ENCODE measurements around the gene PERP.
"Not testable (repeated sequence)": the region's sequence is repeated elsewhere in the genome, so short reads cannot be mapped to it uniquely, and the experiment has no call there.

PERP gene

DNA sequence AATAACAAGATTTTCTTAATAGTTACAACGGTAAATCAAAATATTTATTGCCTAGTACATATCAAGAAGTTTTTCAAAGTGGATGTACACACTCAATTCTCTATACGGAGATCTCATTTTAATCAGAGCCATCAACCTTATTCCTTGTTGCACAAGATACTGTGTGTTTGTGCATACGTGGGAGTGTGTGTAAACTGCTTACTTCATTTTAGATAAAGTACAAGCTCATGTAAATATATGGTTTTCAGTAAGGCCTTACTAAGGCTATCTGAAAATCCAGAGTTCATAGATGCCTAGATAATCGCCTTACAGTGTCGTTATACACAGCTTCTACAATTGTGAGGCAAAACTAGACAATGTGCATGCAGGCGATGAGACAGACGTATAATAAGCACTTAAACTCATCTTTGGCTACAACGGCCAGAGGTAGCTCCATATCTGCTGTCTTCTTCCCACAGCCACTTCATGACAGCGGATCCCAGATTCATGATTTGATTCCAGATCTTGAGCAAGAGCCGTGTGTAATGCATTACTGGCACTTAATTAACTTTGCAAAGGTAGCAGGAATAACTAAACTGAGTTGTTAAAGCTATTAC is 2.5 kb downstream of the PERP start:
- DNase-seq: no peak

DNA sequence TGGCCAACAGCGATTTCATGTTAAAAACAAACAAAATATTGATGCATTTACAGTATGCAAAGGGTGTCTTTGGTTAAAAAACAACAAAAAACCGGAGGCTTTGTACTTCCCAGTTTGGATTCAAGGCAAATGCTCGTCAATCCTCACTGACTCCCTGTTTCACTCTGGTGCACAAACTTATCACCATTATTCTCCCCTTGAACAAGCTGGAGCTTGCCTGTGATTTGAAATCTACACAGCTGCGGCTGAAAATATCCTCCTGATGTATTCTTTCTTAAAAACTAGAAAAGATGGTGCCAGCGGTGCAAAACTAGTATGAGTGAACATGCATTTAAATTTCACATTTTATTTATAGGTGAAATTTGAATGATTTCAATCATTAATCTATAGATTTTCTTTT is 3.3 kb downstream of the PERP start:
- no peak for DNase-seq

DNA sequence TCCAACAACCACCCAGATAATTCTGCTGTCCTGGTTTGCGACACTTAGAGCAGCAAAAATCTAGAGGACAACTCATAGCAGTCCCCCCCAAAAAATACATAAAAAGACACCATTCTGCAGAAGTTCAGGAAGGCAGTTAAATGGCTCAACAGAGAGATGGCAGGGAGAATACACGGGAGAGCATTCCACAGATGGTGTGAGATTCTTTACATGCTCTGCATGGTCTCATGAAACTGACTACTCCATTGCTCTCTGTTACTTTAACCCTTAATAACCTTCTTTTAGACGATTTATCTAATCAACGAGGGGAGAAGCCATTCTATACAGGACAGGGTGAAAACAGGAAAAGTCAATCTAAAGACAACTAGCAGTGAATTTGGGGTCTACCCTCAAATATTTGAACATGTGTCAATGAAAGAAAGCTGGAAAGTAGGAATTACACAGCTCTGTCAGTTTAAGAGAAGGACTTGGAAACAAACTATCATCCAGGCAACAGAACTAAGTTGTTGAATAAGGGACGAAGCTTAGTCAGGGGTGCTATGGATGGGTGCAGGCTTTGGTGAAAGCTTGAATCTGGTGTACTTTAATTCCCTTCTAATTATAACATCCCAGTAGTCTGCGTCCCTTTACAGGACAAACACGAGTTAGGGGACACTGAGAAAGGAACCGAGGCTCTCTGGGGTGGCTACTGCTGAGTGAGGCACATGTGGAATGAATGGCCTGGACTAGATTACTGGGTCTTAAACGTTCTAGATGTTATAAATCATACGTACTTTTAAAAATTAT is 5.1 kb downstream of the PERP start:
- DNase-seq: no peak

DNA sequence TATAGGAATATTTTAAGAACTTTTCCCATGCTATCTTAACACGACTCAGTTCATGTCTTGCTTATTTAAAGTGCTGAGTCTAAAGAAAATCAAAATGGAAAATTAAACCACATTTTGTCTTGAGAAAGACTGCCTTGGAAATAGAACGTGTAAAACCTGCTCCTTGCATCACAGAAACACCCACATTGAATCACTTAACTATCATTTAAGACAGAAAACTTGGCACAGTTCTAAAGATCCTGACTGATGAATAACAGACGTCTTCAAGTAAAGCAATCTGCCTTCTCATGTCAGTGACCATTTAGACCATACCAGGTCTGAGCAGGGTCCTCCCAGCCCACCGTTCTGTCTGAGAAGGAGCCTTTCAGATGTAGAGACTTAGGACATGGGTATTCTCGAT is 7.4 kb downstream of the PERP start:
- DNase-seq: no peak

DNA sequence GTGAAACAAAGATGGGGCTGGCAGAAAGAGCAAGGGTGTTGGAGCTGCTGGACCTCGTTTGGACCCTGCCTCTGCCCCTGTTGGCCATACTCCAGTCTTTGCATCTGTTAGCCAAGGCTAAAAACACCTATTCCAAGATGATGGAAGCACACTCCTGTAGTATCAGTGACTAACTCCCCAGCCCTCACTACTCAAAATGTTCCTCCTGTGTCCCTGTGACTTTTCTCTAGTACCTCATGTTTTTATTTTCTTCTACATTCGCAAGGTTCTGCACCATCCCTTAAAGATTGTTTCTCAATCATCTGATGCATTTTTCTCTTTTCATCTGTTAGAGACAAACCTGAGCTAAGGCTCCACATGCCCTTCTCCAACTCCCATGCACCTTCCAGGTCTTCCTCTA is 8.9 kb downstream of the PERP start:
- no peak for DNase-seq

DNA sequence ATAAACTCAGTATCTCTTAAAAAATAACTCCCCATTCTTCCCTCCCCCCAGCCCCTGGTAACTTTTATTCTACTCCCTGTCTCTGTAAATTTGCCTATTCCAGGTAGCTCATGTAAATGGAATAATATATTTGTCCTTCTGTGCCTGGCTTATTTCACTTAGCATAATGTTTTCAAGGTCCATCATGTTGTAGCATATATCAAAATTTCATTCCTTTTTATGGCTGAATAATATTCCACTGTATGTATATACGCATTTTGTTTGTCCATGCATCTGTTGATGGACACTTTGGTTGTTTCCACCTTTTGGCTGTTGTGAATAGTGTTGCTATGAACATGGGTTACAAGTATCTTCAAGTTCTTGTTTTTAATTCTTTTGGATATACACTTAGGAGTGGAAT is 13.0 kb downstream of the PERP start:
- no peak for DNase-seq

DNA sequence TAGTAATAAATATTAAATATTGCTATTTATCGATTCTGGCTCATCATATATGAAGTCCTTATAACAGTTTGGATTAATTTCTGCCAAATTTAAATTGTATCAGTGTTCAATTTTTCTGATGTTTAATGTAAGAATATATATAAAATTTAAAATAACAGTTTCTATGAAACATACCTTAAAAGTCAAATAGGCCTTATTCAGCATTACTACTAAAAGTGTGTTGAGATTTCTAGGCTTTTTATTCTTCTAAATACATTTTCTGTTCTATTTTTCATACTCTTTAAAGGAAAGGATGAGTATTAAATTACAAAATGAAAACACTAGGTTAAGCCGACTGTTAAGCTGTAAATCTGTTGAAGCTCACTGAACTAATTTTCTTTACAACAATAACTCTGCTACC is 13.6 kb downstream of the PERP start:
- no peak for DNase-seq

DNA sequence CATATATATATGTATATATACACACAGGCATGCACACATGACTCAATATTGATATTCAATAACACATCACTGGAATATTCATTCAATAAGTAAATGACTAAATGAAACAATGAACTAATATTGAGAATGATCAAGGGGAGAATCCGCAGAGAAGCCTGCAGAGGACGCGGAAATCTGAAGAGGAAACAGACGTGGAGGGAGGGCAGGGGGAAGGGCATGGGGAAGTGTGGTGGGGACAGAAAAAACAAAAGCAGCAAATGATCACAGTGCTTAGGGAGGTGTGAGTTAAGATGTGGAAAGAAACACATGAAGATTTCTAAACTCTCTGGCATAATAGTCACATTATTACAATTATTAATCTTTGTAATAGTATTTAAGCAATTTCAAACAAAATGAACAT is 14.5 kb downstream of the PERP start:
- no peak for DNase-seq

DNA sequence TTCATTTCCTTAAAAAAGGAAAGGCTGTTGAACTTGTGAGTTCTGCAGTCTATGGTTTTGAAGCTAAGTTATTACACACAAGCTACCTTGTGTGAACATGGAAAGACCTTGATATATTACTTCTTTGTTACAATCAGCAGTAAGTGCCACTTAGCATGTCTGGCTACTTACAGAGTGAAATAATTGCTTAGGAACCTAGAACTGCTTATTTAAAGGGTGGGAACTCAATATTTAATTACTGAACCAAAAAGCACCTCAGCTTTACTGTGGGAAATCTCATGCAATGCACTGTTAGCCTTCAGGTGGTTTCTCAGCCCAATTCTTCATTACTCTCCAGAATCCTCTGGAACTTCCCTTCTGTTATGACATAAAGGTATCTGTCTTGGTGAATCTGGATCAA is 17.9 kb downstream of the PERP start:
- no peak for DNase-seq

DNA sequence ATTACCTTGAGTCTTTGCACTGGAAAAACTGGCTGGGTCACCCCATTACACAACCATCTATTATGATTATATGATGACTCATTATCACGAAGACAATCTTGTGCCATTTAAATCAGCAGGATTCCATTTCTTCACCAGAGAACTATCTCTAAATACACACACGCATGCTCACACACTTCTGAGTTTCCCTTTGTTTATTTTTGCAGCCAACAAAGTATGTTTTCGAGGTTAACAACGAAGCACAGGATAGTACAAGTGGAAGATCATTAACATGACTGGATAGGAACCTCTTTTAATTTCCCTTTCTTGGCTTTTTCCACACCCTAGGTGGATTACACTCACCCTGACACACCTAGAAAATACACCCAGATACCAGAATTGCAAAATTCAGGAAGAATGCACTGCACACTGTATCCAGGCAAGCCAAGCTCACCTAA is 18.9 kb downstream of the PERP start:
- no peak for DNase-seq

DNA sequence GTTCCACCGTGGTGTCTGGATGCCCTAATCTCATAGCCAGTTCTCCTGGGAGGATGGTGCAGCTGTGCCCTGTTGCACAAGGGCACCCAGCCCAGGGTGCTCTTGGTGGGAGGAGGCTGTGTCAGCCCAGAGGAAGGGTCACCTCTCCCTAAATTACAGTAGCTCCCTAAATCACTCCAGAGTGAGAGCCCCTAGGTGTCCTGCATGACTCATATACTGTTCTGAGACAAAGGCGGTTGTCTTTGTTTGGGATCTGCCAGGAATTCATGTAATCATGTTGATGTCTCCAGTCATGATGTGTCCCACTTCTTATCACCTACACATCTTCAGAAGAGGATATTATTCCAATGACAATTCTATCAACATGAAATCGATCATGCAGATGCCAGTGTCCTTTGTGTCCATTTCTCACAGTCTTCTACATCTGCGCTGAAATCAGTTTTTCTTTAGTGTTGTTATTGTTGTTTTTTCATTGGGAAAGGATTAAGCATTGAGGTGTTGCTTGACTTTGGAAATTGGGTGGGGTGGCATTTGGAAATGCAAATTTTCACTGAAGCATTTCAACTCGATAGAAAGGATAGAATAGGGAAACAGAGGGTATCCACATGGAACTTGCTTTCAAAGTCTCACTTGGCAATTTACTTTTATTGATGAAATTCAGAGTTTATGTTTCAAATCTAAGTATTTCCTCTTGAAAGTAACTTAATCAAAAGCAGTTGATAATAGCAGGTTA is 19.5 kb downstream of the PERP start:
- no peak for DNase-seq

DNA sequence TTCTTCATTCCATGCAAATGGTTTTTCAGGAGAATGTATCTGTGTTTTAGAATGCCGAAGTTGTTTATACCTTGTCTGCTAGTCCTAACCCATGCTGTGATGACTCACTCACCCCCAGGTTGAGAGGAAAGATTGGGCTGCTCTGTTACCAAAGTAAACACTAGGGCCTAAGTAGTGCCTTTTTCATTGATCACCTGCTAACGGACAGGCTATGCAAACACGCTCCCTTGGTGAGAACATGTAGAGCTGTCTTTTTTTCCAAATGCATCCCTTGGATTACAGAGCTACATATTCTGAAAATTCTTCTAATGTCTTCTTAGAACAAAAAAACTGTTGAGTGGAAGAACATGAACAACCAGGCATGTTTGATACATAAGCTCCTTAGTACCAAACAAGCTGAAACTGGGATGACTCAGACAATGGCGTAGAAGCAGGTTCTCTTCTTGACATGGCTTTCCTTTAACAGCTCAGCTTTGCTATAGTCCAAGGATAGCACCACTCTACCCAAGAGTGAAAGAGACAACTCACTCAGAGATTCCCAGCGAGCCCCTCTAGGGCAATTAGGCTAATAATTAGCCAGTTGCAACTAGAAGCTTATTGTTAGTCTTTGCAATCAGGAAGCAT is 20.5 kb downstream of the PERP start:
- no peak for DNase-seq

DNA sequence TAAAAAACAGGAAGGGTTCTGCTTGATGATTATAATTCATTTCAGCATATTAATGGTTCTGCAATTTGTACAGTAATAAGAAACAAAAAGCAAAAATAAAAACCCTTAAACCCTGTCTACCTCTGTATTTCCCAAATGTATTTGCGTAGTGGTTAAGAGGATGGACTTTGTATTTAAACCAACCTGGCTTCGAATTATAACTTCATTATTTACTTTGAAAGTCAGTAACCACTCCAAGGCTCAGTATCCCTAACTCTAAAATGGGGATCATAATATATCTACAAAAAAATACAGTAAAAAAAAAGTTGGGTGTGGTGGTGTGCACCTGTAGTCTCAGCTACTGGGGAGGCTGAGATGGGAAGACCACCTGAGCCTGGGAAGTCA is 21.4 kb downstream of the PERP start:
- DNase-seq: no peak

DNA sequence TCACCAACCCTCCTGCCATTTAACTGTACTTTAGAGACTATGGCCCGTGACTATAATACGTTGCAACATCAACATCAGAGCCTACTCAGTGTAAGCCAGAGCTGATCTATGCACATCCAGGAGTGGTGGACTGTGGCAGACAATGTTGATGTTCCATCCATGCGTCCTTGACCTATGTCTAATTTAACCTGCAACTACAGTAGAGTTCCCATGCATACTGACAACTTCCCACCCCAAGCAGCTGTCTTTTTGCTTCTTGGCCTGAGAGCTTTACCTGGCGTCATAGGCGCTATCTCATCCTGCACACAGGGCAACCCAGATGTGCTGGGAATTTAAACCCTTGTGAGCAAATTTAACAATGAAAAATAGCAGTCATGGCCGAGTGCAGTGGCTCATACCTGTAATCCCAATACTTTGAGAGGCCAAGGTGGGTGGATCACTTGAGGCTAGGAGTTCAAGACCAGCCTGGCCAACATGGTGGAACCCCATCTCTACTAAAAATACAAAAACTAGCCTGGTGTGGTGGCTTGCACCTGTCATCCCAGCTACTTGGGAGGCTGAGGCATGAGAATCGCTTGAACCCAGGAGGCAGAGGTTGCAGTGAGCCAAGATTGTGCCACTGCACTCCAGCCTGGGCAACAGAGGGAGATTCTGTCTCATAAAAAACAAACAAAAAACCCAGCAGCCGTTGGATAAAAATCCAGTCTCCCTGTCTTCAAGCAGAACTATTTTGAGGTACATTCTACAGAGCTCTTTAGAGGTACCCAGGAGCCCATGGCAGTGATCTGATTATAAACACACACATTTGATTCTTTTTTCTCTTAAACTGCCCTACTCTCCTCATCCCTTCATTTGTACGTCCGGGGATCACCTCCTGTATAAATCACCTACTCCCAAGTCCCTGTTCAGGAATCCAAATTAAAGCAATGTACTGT is 22.0 kb downstream of the PERP start:
- DNase-seq: no peak

DNA sequence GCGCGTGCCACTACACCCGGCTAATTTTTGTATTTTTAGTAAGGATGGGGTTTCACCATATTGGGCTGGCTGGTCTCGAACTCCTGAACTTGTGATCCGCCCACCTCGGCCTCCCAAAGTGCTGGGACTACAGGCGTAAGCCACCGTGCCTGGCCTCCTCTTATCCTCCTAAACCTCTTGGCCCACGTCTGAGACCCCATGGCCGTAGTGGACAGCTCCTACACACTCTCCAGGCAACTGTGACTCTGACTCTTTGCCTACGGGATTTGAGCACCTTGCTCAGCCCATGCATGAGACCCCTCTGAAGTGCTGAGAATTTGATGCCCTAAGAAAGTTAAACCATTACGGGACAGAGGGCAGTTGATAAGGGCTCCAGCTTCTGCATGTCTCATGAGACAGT is 25.0 kb downstream of the PERP start:
- DNase-seq: no peak

DNA sequence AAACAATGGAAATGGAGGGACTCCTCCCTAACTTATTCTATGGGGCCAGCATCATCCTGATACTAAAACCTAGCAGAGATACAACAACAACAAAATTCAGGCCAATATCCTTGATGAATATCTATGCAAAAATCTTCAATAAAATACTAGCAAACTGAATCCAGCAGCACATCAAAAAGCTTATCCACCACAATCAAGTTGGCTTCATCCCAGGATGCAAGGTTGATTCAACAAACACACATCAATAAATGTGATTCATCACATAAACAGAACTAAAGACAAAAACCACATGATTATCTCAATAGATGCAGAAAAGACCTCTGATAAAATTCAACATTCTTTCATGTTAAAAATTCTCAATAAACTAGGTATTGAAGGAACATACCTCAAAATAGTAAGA is 27.7 kb downstream of the PERP start:
- not testable (repeated sequence) for DNase-seq

DNA sequence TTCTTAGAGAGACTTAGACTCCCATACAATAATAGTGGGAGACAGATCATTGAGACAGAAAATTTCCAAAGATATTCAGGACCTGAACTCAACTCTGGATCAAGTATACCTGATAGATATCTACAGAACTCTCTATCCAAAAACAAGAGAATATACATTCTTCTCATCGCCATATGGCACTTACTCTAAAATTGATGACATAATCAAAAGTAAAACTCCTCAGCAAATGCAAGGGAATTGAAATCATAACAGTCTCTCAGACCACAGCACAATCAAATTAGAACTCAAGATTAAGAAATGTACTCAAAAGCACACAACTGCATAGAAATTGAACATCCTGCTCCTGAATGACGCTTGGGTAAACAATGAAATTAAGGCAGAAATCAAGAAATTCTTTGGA is 28.7 kb downstream of the PERP start:
- DNase-seq: no peak

DNA sequence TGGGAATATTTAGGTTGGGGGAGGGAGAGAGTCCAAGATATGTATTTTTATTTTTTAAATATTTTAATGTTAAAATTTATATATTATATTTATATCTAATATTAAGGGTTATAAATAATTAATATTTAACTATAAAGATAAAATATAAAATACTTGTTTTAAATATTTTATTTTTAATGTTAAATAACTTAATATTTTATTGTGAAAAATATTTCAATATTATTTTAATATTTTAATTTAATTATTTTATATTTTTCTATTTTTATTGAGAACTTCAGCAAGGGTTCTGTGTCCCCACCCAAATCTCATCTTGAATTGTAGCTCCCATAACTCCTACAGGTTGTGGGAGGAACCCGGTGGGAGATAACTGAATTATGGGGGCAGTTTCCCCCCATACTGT is 34.0 kb downstream of the PERP start:
- DNase-seq: no peak

DNA sequence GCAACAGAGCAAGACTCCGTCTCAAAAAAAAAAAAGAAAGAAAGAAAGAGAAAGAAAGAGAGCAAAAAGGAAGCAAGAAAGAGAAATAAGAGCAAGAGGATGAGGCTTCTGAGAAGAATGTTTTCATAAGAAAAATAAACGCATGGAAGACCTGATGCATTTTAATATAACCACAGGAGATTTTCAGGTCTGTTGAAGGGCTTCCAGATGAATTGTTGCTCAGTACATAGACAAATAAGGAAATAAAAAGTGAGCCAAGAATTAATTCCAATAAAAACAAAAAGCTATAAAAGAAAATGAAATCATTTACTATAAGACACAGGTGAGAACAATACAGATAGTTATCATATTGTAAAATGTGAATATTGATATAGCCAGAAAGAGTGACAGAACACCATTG is 43.5 kb downstream of the PERP start:
- DNase-seq: no peak

DNA sequence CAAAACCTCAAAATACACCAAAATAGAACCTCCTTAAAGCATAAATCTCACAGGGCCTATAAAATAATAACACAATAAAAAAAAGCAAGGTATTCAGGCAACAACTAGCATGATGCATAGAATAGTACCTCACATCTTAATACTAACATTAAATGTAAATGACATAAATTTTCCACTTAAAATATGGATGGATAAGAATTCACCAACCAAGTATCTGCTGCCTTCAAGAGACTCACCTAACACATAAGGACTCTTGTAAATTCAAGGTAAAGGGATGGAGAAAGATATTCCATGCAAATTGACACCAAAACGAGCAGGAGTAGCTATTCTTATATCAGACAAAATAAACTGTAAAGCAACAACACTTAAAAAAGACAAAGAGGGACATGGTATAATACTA is 52.2 kb downstream of the PERP start:
- DNase-seq: no peak

DNA sequence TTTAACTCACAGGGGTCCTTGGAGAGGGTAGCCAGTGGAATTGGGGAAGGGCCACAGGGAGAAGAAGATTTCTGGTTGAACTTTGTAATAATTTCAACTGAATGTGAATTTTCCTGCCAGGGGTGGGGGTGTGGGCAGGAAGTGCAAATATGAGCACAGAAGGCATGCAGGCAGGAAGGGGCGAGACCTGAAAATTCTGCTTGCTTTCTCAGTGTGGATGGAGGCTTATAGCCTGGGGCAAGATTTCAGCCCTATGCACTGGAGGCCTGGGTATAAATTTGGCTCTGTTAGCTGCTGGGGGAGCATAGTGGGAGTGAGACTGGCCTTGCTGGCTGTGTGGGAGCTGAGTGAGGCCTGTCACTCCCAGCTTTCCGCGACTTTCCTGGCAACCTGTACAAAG is 54.4 kb downstream of the PERP start:
- DNase-seq: no peak

DNA sequence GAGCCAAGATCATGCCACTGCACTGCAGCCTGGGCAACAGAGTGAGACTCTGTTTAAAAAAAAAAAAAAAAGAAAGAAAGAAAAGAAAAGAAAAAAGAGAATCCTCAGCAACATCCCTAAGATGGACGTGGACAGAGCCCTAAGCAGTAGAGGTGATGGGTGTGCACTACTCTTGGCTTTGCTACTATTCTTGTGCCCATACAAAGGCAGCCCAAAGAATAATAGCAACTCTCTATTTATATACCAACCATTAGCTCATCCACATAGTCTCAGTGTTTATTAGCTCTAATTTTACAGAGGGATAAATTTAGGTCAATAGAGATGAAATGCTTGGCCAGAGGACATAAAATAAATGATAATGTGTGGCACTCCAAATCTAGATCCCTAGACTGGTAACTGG is 62.2 kb downstream of the PERP start:
- DNase-seq: no peak

DNA sequence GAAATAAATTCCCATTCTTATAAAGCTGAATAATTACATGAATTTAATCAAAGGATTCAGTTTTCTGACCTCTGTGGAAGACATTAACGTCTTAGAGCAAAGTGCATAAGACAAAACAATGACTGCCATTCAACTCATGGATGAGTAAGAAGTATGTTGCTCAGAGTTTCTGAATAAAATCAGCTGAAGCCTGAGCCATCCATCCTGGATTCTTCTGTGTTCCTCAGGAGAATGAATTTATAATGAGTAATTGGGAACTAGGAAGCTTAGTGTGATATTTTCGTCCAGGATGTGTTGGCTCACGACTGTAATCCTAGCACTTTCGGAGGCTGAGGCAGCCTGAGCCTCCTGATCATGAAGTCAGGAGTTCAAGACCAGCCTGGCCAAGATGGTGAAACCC is 62.8 kb downstream of the PERP start:
- no peak for DNase-seq
